HepG2 (cell line): Measurements from ENCODE around the gene LGALS1. TPM values are rescaled to one million over a fixed set of nuclear protein-coding genes. Genes with fewer than 3 reads are reported as not detected.

ENCODE experiments used
- FOSL2 ChIP-seq: sonication (generic); formaldehyde crosslinking; IDR thresholded peaks from 2 replicates; pipeline ENCODE4 v1.4.0; 2020; ENCODE audit warnings: missing genetic modification reagents
- HNRNPLL ChIP-seq: fragments of 200-400 bp; formaldehyde crosslinking; IDR thresholded peaks from 2 replicates; pipeline ENCODE4 v1.6.1; 2017; ENCODE audit warnings: mild to moderate bottlenecking, low read depth, low read length; ENCODE audit not compliant: poor library complexity, severe bottlenecking
- XRCC5 ChIP-seq: fragments of 200-400 bp; formaldehyde crosslinking; optimal IDR thresholded peaks from 2 replicates; pipeline ENCODE3; 2017; ENCODE audit warnings: mild to moderate bottlenecking, low read length
- ZNF550 ChIP-seq: sonication (generic); formaldehyde crosslinking; IDR thresholded peaks from 2 replicates; pipeline ENCODE4 v1.4.0; 2020; ENCODE audit warnings: mild to moderate bottlenecking, missing genetic modification reagents, borderline replicate concordance
- ZNF607 ChIP-seq: sonication (generic); formaldehyde crosslinking; IDR thresholded peaks from 2 replicates; pipeline ENCODE4 v1.5.1; 2020; ENCODE audit warnings: missing genetic modification reagents, mild to moderate bottlenecking, borderline replicate concordance
- ZNF792 ChIP-seq: IDR thresholded peaks from 2 replicates; pipeline ENCODE4 v1.6.1; 2016
- ZSCAN25 ChIP-seq: sonication (generic); formaldehyde crosslinking; IDR thresholded peaks from 2 replicates; pipeline ENCODE4 v1.8.0; 2022; ENCODE audit warnings: mild to moderate bottlenecking, missing genetic modification reagents
- polyA plus RNA-seq, 8 experiments: library from polyadenylated mRNA; depleted of rRNA in 3 of 8; stranded (reverse) in 7 of 8; unstranded in 1 of 8; fragments of >200 nt; fragmentation: Illumina TruSeq in 4 of 8; extraction: Trizol in 4 of 8; gene quantifications; 2 replicates each; pipeline versions ENCODE4 v1.2.1 to v1.2.3, GENCODE V29; 2011 to 2016; ENCODE audit warnings: low read depth in 4 of 8, missing spikeins in 1 of 8, mixed read lengths in 1 of 8; ENCODE audit not compliant: insufficient read depth in 1 of 8
- total RNA-seq, 5 experiments: library from RNA; depleted of rRNA; stranded (reverse); fragments of >200 nt; fragmentation: Illumina TruSeq; extraction: Trizol; gene quantifications; 2 replicates each; pipeline ENCODE4 v1.2.3, GENCODE V29; 2016; ENCODE audit warnings: low read depth in 1 of 5
- TF ChIP-seq, protein P1 (sequence below): sonication (generic); formaldehyde crosslinking; IDR thresholded peaks from 2 replicates; pipeline ENCODE4 v1.5.1; 2020; ENCODE audit warnings: mild to moderate bottlenecking, missing genetic modification reagents, moderate library complexity

Gene LGALS1
- total and polyA plus RNA-seq, 2 of the 13 experiments (the other 11 are each of a cell fraction or from before 2014, with no cell fraction given): 103 to 858 TPM

DNA sequence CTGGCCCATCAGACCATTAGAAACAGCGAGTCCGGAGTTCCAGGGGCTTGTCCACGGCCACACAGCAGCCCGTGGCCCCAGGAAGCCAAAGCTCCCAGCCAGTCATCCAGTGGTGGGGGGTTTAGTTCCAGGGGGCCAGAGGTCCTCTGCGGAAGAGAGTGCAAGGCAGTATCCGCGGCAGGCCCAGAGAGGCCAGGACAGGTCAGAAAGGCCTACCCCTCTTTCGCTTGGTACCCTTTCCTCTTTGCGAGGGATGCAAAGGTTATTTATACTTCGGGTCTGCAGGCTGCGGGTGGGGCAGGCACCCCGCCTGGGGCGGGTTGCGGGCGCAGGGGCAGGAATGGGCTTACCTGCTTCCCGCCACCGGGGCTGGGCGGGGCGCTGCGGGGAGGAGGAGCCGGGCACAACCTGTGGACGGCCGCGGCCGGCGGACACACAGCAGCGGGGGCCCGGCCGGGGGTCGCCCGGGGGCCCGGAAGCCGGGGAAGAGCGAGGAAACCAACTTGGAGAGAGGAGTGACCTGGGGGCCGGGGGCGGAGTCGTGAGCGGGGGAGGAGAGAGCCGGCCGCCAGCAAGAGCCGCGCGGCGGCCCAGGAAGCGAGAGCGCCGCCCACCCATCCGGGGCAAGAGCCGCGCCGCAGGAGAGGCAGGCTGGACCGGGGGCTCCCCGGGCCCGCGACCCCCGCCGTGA is 36.2 kb upstream of the LGALS1 start, which contains the start of gene SH3BP1 (continued):
- TF ChIP-seq XRCC5 (peak; percentile 26), FOSL2 (CRISPR knock-in tag) (no peak), ZNF550 (no peak), ZNF792 (CRISPR knock-in tag) (0 out of 2 replicates have a peak, but pooled peaks have one; percentile 18), HNRNPLL (peak; percentile 47), ZNF607 (CRISPR knock-in tag) (no peak), ZSCAN25 (CRISPR knock-in tag) (0 out of 2 replicates have a peak, but pooled peaks have one; percentile 13)
- TF ChIP-seq, protein P1, sequence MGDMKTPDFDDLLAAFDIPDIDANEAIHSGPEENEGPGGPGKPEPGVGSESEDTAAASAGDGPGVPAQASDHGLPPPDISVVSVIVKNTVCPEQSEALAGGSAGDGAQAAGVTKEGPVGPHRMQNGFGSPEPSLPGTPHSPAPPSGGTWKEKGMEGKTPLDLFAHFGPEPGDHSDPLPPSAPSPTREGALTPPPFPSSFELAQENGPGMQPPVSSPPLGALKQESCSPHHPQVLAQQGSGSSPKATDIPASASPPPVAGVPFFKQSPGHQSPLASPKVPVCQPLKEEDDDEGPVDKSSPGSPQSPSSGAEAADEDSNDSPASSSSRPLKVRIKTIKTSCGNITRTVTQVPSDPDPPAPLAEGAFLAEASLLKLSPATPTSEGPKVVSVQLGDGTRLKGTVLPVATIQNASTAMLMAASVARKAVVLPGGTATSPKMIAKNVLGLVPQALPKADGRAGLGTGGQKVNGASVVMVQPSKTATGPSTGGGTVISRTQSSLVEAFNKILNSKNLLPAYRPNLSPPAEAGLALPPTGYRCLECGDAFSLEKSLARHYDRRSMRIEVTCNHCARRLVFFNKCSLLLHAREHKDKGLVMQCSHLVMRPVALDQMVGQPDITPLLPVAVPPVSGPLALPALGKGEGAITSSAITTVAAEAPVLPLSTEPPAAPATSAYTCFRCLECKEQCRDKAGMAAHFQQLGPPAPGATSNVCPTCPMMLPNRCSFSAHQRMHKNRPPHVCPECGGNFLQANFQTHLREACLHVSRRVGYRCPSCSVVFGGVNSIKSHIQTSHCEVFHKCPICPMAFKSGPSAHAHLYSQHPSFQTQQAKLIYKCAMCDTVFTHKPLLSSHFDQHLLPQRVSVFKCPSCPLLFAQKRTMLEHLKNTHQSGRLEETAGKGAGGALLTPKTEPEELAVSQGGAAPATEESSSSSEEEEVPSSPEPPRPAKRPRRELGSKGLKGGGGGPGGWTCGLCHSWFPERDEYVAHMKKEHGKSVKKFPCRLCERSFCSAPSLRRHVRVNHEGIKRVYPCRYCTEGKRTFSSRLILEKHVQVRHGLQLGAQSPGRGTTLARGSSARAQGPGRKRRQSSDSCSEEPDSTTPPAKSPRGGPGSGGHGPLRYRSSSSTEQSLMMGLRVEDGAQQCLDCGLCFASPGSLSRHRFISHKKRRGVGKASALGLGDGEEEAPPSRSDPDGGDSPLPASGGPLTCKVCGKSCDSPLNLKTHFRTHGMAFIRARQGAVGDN (CRISPR knock-in tag): peak; percentile 65
